GM23248 (cell line): ENCODE measurements around the gene CCDC158. TPM values are rescaled to one million over a fixed set of nuclear protein-coding genes. Genes with fewer than 3 reads are reported as not detected.

ENCODE experiments used
- DNase-seq: peaks from one replicate; pipeline ENCODE4 v3.0.0-alpha.2; 2015
- H2AFZ ChIP-seq: fragments of 200-600 bp; sonication (generic); 2 replicates; pipeline ENCODE4 v1.6.1; 2016; ENCODE audit warnings: antibody characterized with exemption
- H3F3A ChIP-seq: fragments of 200-600 bp; sonication (generic); 2 replicates; pipeline ENCODE4 v1.6.1; 2016; ENCODE audit warnings: mild to moderate bottlenecking, antibody characterized with exemption, mixed run types; ENCODE audit not compliant: insufficient read depth
- H3K27ac ChIP-seq: fragments of 200-600 bp; sonication (generic); 2 replicates; pipeline ENCODE4 v1.5.1; 2016; ENCODE audit warnings: mild to moderate bottlenecking
- H3K27me3 ChIP-seq: fragments of 200-600 bp; sonication (generic); replicated peaks from 2 replicates; pipeline ENCODE4 v1.6.1; 2016; ENCODE audit warnings: mild to moderate bottlenecking; ENCODE audit not compliant: insufficient read depth
- H3K36me3 ChIP-seq: fragments of 200-600 bp; sonication (generic); 2 replicates; pipeline ENCODE4 v1.6.1; 2016; ENCODE audit warnings: low read depth, mild to moderate bottlenecking
- H3K4me1 ChIP-seq: fragments of 200-600 bp; sonication (generic); 2 replicates; pipeline ENCODE4 v1.6.1; 2016; ENCODE audit warnings: mild to moderate bottlenecking; ENCODE audit not compliant: insufficient read depth
- H3K4me2 ChIP-seq: fragments of 200-600 bp; sonication (generic); one replicate; pipeline ENCODE4 v1.6.1; 2016; ENCODE audit warnings: mild to moderate bottlenecking; ENCODE audit not compliant: unreplicated experiment
- H3K4me3 ChIP-seq: fragments of 200-600 bp; sonication (generic); 2 replicates; pipeline ENCODE4 v1.5.1; 2016; ENCODE audit warnings: mild to moderate bottlenecking
- H3K79me2 ChIP-seq: fragments of 200-600 bp; sonication (generic); 2 replicates; pipeline ENCODE4 v1.6.1; 2016; ENCODE audit warnings: mild to moderate bottlenecking; ENCODE audit not compliant: insufficient read depth
- H3K9ac ChIP-seq: fragments of 200-600 bp; sonication (generic); 2 replicates; pipeline ENCODE4 v1.6.1; 2016; ENCODE audit warnings: mild to moderate bottlenecking
- H3K9me2 ChIP-seq: fragments of 200-600 bp; sonication (generic); 2 replicates; pipeline ENCODE4 v1.6.1; 2016; ENCODE audit warnings: mixed run types, mild to moderate bottlenecking, moderate library complexity; ENCODE audit not compliant: insufficient read depth
- H3K9me3 ChIP-seq: fragments of 200-600 bp; sonication (generic); one replicate; pipeline ENCODE4 v1.6.1; 2017; ENCODE audit warnings: low read depth
- H4K20me1 ChIP-seq: fragments of 200-600 bp; sonication (generic); 2 replicates; pipeline ENCODE4 v1.6.0; 2016; ENCODE audit not compliant: insufficient read depth
- EZH2 ChIP-seq: fragments of 200-600 bp; sonication (generic); IDR thresholded peaks from 2 replicates; pipeline ENCODE4 v1.6.1; 2018; ENCODE audit warnings: antibody characterized with exemption, mild to moderate bottlenecking; ENCODE audit not compliant: insufficient read depth, poor library complexity, severe bottlenecking
- EZH2phosphoT487 ChIP-seq: fragments of 200-600 bp; sonication (generic); IDR thresholded peaks from 2 replicates; pipeline ENCODE4 v1.6.1; 2018; ENCODE audit warnings: antibody characterized with exemption, moderate library complexity, mild to moderate bottlenecking, low read depth; ENCODE audit not compliant: insufficient read depth
- WGBS, 2 experiments: methylation state at CpG; one replicate each; pipeline ENCODE4 v1.1.6; 2015 to 2017; ENCODE audit warnings: low lambda C conversion rate in 2 of 2, low coverage in 1 of 2; ENCODE audit errors: missing lambda C conversion rate in 2 of 2; 5-methylcytosine and 5-hydroxymethylcytosine counted together
- in situ Hi-C: fragments of 300-500 bp; cut with MboI; formaldehyde crosslinking; loops from 2 replicates; pipeline ENCODE4 v1.15.0; 2020
- polyA plus RNA-seq: library from polyadenylated mRNA; unstranded; fragments of >200 nt; fragmentation: Nextera tagmentation; extraction: Ambion mirVana; gene quantifications from 2 replicates; pipeline ENCODE4 v1.2.1, GENCODE V29; 2016
- total RNA-seq: library from RNA; depleted of rRNA; stranded (reverse); fragments of >200 nt; shearing (Covaris generic); gene quantifications from 2 replicates; pipeline ENCODE4 v1.2.3, GENCODE V29; 2014

CCDC158 gene
- total and polyA plus RNA-seq, 2 experiments from 2014 or later = 0.14 TPM; not detected in 1

GRCh38 chr4:76386566-76387305 lies 34.2 kb downstream of the CCDC158 start:
- H3K9me3 ChIP-seq = no peaks in the 10 kb centered on the region
- in situ Hi-C loops = no loop called here
- H3K4me3 ChIP-seq = no peak overlapping the region
- WGBS, 2 experiments = 61 to 67% methylated on average over 6 of the region's 6 CpGs
- TF ChIP-seq EZH2 (no peak), EZH2phosphoT487 (no peak)
- H2AFZ ChIP-seq = no peak overlapping the region
- no peaks in the 10 kb centered on the region for H4K20me1 ChIP-seq
- H3F3A ChIP-seq = no peaks in the 10 kb centered on the region
- H3K9ac ChIP-seq = no peak overlapping the region
- no peaks in the 10 kb centered on the region for H3K79me2 ChIP-seq
- H3K9me2 ChIP-seq = no peaks in the 10 kb centered on the region
- no peaks in the 10 kb centered on the region for H3K36me3 ChIP-seq
- 0 out of 2 replicates have a peak, but pooled peaks cover 2% of the 10 kb centered on the region for H3K27me3 ChIP-seq
- H3K27ac ChIP-seq = no peak overlapping the region
- no peak for DNase-seq
- no peaks in the 10 kb centered on the region for H3K4me1 ChIP-seq
- no peak overlapping the region for H3K4me2 ChIP-seq

- H3K36me3 ChIP-seq = no peaks in the 10 kb centered on the region
- H3K79me2 ChIP-seq = no peaks in the 10 kb centered on the region
- no peak overlapping the region for H2AFZ ChIP-seq
- DNase-seq = no peak
- H3K27ac ChIP-seq = no peak overlapping the region
- in situ Hi-C loops = no loop called here
- H3K9me2 ChIP-seq = no peaks in the 10 kb centered on the region
- TF ChIP-seq EZH2 (no peak), EZH2phosphoT487 (no peak)
- no peaks in the 10 kb centered on the region for H3K27me3 ChIP-seq
- no peak overlapping the region for H3K9ac ChIP-seq
- H3K4me1 ChIP-seq = no peaks in the 10 kb centered on the region
- no peaks in the 10 kb centered on the region for H4K20me1 ChIP-seq
- no peak overlapping the region for H3K4me3 ChIP-seq
- H3F3A ChIP-seq = no peaks in the 10 kb centered on the region
- H3K9me3 ChIP-seq = no peaks in the 10 kb centered on the region
- 77 to 79% methylated on average over 6 of the region's 6 CpGs for WGBS, 2 experiments
- H3K4me2 ChIP-seq = no peak overlapping the region
These were observed 35.0 kb downstream of the CCDC158 start for GRCh38 chr4:76385974-76386373.

DNA sequence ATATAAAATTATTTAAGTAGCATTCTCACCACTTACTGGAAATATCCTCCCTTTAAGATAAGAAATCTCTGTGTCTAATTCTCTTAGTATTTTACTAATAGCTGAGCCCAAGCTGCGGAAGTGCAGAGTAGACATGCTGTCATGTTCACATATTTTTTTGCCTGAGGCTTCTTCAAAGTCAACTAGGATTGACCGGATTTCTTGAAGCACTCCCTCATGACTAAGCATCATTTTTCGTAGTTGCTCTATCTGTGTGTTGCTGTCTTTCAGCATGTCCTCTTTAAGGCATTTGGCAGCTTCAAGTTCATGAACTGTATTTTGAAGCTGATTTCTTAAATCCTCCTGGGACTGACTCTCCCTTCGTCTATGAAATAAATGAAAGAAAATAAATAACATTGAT lies 36.9 kb downstream of the CCDC158 start:
- no peak overlapping the region for H3K4me3 ChIP-seq
- H3K9me2 ChIP-seq = no peaks in the 10 kb centered on the region
- H3K27ac ChIP-seq = no peak overlapping the region
- no peaks in the 10 kb centered on the region for H3K4me1 ChIP-seq
- TF ChIP-seq EZH2 (no peak), EZH2phosphoT487 (no peak)
- DNase-seq = no peak
- no peak overlapping the region for H3K4me2 ChIP-seq
- H2AFZ ChIP-seq = no peak overlapping the region
- no peaks in the 10 kb centered on the region for H3F3A ChIP-seq
- 62 to 82% methylated on average over 4 of the region's 4 CpGs for whole genome bisulfite sequencing, 2 experiments
- in situ Hi-C loops = no loop called here
- no peaks in the 10 kb centered on the region for H4K20me1 ChIP-seq
- no peak overlapping the region for H3K9ac ChIP-seq
- no peaks in the 10 kb centered on the region for H3K36me3 ChIP-seq
- no peaks in the 10 kb centered on the region for H3K27me3 ChIP-seq
- H3K9me3 ChIP-seq = no peaks in the 10 kb centered on the region
- H3K79me2 ChIP-seq = no peaks in the 10 kb centered on the region

GRCh38 chr4:76383001-76383400 lies 37.9 kb downstream of the CCDC158 start:
- no peak overlapping the region for H3K4me3 ChIP-seq
- no peaks in the 10 kb centered on the region for H3F3A ChIP-seq
- H3K9ac ChIP-seq = no peak overlapping the region
- in situ Hi-C loops = no loop called here
- no peak overlapping the region for H2AFZ ChIP-seq
- H3K9me2 ChIP-seq = no peaks in the 10 kb centered on the region
- no peaks in the 10 kb centered on the region for H4K20me1 ChIP-seq
- no peaks in the 10 kb centered on the region for H3K79me2 ChIP-seq
- DNase-seq = no peak
- H3K4me1 ChIP-seq = no peaks in the 10 kb centered on the region
- no peaks in the 10 kb centered on the region for H3K36me3 ChIP-seq
- no peak overlapping the region for H3K4me2 ChIP-seq
- no peak overlapping the region for H3K27ac ChIP-seq
- no peaks in the 10 kb centered on the region for H3K9me3 ChIP-seq
- H3K27me3 ChIP-seq = no peaks in the 10 kb centered on the region
- 46 to 55% methylated on average over 2 of the region's 2 CpGs for WGBS, 2 experiments
- TF ChIP-seq EZH2phosphoT487 (no peak), EZH2 (no peak)
